Thoracic aorta (tissue), 2 donors: ENCODE data around the gene MAPK10. TPM values are rescaled to one million over a fixed set of nuclear protein-coding genes. Genes with fewer than 3 reads are reported as not detected.

Experiments
- ATAC-seq: fragments of 150-250 bp; one replicate; pipeline ENCODE4 v1.8.0; 2017; ENCODE audit warnings: low read depth; ENCODE audit not compliant: insufficient number of reproducible peaks, low FRiP score
- DNase-seq: peaks from one replicate; pipeline ENCODE4 v3.0.0-alpha.2; 2020; ENCODE audit warnings: low spot score
- H3K27ac ChIP-seq, 2 donors: fragments of 200-600 bp; sonication (generic); 1 replicate in 1 of 2; 2 replicates in 1 of 2; pipeline ENCODE4 v1.5.1; 2016; ENCODE audit warnings: mild to moderate bottlenecking in 2 of 2, moderate library complexity in 2 of 2
- H3K27me3 ChIP-seq: fragments of 200-600 bp; sonication (generic); replicated peaks from 2 replicates; pipeline ENCODE4 v1.6.0; 2016; ENCODE audit warnings: mild to moderate bottlenecking; ENCODE audit not compliant: insufficient read depth
- H3K36me3 ChIP-seq: fragments of 200-600 bp; sonication (generic); one replicate; pipeline ENCODE4 v1.5.1; 2016
- H3K4me1 ChIP-seq, 2 donors: fragments of 200-600 bp; sonication (generic); 1 replicate in 1 of 2; 2 replicates in 1 of 2; pipeline versions ENCODE4 v1.5.1 to v1.6.0; 2016; ENCODE audit warnings: low read depth in 2 of 2, mild to moderate bottlenecking in 1 of 2; ENCODE audit not compliant: control insufficient read depth in 1 of 2
- H3K4me3 ChIP-seq: fragments of 200-600 bp; sonication (generic); 2 replicates; pipeline ENCODE4 v1.5.1; 2016; ENCODE audit warnings: mild to moderate bottlenecking
- H3K9me3 ChIP-seq: fragments of 200-600 bp; sonication (generic); 2 replicates; pipeline ENCODE4 v1.5.1; 2016
- CTCF ChIP-seq: fragments of 200-600 bp; sonication (generic); IDR thresholded peaks from one replicate; pipeline ENCODE4 v1.5.1; 2019; ENCODE audit warnings: antibody characterized with exemption
- total RNA-seq, 2 donors: library from RNA; depleted of rRNA; stranded (reverse); fragments of >200 nt; gene quantifications; one replicate each; pipeline versions ENCODE4 v1.1.0 to v1.2.3, GENCODE V29; 2016

The MAPK10 gene
- total RNA-seq, 2 donors from 2014 or later = 28.8 to 44.7 TPM

GRCh38 chr4:85964298-85964697 is 395.6 kb downstream of the MAPK10 start:
- ATAC-seq = no peak
- H3K9me3 ChIP-seq = no peaks in the 10 kb centered on the region
- TF ChIP-seq CTCF = no peak
- H3K4me3 ChIP-seq = no peak overlapping the region
- no peak overlapping the region for H3K27ac ChIP-seq
- H3K27me3 ChIP-seq = no peaks in the 10 kb centered on the region
- no peaks in the 10 kb centered on the region for H3K36me3 ChIP-seq
- no peak for DNase-seq
- H3K4me1 ChIP-seq = peaks cover 16 to 20% of the 10 kb centered on the region in 2 donors

GRCh38 chr4:85963231-85963630 is 396.6 kb downstream of the MAPK10 start:
- no peak for TF ChIP-seq CTCF
- no peaks in the 10 kb centered on the region for H3K27me3 ChIP-seq
- H3K9me3 ChIP-seq = no peaks in the 10 kb centered on the region
- no peak for ATAC-seq
- DNase-seq = no peak
- H3K4me1 ChIP-seq = peaks cover 10 to 16% of the 10 kb centered on the region in 2 donors
- no peaks in the 10 kb centered on the region for H3K36me3 ChIP-seq
- H3K27ac ChIP-seq = no peak overlapping the region
- H3K4me3 ChIP-seq = no peak overlapping the region

- TF ChIP-seq CTCF = no peak
- no peak for ATAC-seq
Observed at GRCh38 chr4:85961887-85962286, 398.0 kb downstream of the MAPK10 start.

GRCh38 chr4:85956293-85956945 is 403.4 kb downstream of the MAPK10 start:
- H3K4me1 ChIP-seq = peaks cover 4 to 9% of the 10 kb centered on the region in 2 donors
- H3K27me3 ChIP-seq = no peaks in the 10 kb centered on the region
- ATAC-seq (no peak), DNase-seq (no peak)
- no peaks in the 10 kb centered on the region for H3K9me3 ChIP-seq
- H3K27ac ChIP-seq = no peak overlapping the region
- no peak for TF ChIP-seq CTCF
- H3K4me3 ChIP-seq = no peak overlapping the region
- no peaks in the 10 kb centered on the region for H3K36me3 ChIP-seq

More at GRCh38 chr4:85961887-85962286, 398.0 kb downstream of the MAPK10 start:
- Histone ChIP-seq H3K36me3 (no peaks in the 10 kb centered on the region), H3K27me3 (no peaks in the 10 kb centered on the region), H3K4me3 (no peak overlapping the region), H3K27ac (no peak overlapping the region), H3K4me1 (peaks cover 3 to 9% of the 10 kb centered on the region in 2 donors), H3K9me3 (no peaks in the 10 kb centered on the region)
- DNase-seq = no peak

GRCh38 chr4:85955620-85956292 is 404.1 kb downstream of the MAPK10 start:
- ATAC-seq (no peak), DNase-seq (no peak)
- H3K27me3 ChIP-seq = no peaks in the 10 kb centered on the region
- H3K9me3 ChIP-seq = no peaks in the 10 kb centered on the region
- H3K36me3 ChIP-seq = no peaks in the 10 kb centered on the region
- H3K4me3 ChIP-seq = no peak overlapping the region
- no peak for TF ChIP-seq CTCF
- H3K4me1 ChIP-seq = peaks cover 4 to 9% of the 10 kb centered on the region in 2 donors
- no peak overlapping the region for H3K27ac ChIP-seq
